Measurements from ENCODE around the gene USP49. TPM values are rescaled to one million over a fixed set of nuclear protein-coding genes. Genes with fewer than 3 reads are reported as not detected.

The USP49 gene
- total RNA-seq, 2 experiments from 2014 or later = 9.0 to 17.8 TPM

DNA sequence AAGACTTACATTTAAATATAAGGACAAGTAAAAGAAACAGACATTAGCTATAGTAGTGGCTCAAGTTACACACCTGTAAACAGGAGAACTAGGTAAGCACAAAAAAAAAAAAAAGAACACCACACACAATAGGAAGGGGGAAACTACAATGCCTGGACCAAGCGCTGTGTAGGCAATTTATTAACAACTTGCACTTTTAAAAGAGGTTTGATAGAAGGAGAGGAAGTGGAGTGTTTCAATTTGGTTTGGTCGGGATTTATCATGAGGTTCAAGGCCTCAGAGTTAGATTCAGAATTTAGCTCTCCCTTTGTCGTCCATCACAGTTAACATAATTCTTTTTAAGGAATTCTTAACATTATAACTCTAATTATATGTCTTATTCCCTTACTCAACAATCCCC lies 1.1 kb upstream of the USP49 start:
- DNase-seq (ENCODE audit: low spot score) = no peak
- Histone ChIP-seq H4K20me1 (ENCODE audit: insufficient read depth, low read length) (no peaks in the 10 kb centered on the region), H3K4me1 (ENCODE audit: insufficient read depth, low read length, poor library complexity, severe bottlenecking) (peaks cover 29% of the 10 kb centered on the region), H3K27ac (ENCODE audit: low read depth, low read length, poor library complexity, severe bottlenecking) (peak overlapping the region; percentile 83), H3K4me2 (ENCODE audit: low read length) (peak overlapping the region; percentile 92), H3K79me2 (ENCODE audit: insufficient read depth, low read depth, low read length) (peaks cover 17% of the 10 kb centered on the region; the same call in 1 of the 2 replicates), H2AFZ (ENCODE audit: low read length) (peak overlapping the region; percentile 86; the same call in 1 of the 2 replicates), H3K9me3 (ENCODE audit: low read length) (no peaks in the 10 kb centered on the region), H3K9me2 (ENCODE audit: insufficient read depth, low read length) (no peaks in the 10 kb centered on the region), H3K36me3 (ENCODE audit: insufficient read depth, low read length) (peaks cover 16% of the 10 kb centered on the region), H3K4me3 (ENCODE audit: low read depth, low read length, poor library complexity, severe bottlenecking) (peak overlapping the region; percentile 88)
- CTCF ChIA-PET (ENCODE audit: unreplicated experiment) = interaction anchor here (0.7 to 0.9 kb wide), 2 partner anchors 25 to 145 kb away, joined by 3 to 6 read pairs; partner anchors contain the start of genes BYSL and MED20
- TF ChIP-seq EZH2phosphoT487 (IDR thresholded peaks at IDR 0.05; ENCODE audit: borderline replicate concordance, low read depth, low read length) = no peak
- TF ChIP-seq, protein P1, sequence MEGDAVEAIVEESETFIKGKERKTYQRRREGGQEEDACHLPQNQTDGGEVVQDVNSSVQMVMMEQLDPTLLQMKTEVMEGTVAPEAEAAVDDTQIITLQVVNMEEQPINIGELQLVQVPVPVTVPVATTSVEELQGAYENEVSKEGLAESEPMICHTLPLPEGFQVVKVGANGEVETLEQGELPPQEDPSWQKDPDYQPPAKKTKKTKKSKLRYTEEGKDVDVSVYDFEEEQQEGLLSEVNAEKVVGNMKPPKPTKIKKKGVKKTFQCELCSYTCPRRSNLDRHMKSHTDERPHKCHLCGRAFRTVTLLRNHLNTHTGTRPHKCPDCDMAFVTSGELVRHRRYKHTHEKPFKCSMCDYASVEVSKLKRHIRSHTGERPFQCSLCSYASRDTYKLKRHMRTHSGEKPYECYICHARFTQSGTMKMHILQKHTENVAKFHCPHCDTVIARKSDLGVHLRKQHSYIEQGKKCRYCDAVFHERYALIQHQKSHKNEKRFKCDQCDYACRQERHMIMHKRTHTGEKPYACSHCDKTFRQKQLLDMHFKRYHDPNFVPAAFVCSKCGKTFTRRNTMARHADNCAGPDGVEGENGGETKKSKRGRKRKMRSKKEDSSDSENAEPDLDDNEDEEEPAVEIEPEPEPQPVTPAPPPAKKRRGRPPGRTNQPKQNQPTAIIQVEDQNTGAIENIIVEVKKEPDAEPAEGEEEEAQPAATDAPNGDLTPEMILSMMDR (conservative IDR thresholded peaks at IDR 0.05; ENCODE audit: low read length) = no peak
- TSS peak; percentile 95 for BruUV-seq (replicated peaks)
- intact Hi-C loops (cut with micrococcal nuclease; ENCODE audit: unreplicated experiment) = no loop called here
- POLR2A ChIA-PET = interaction anchor here (0.6 to 2.2 kb wide), 11 partner anchors 9 to 873 kb away, joined by 3 to 15 read pairs (median 4); partner anchors contain the start of genes BYSL and MED20

DNA sequence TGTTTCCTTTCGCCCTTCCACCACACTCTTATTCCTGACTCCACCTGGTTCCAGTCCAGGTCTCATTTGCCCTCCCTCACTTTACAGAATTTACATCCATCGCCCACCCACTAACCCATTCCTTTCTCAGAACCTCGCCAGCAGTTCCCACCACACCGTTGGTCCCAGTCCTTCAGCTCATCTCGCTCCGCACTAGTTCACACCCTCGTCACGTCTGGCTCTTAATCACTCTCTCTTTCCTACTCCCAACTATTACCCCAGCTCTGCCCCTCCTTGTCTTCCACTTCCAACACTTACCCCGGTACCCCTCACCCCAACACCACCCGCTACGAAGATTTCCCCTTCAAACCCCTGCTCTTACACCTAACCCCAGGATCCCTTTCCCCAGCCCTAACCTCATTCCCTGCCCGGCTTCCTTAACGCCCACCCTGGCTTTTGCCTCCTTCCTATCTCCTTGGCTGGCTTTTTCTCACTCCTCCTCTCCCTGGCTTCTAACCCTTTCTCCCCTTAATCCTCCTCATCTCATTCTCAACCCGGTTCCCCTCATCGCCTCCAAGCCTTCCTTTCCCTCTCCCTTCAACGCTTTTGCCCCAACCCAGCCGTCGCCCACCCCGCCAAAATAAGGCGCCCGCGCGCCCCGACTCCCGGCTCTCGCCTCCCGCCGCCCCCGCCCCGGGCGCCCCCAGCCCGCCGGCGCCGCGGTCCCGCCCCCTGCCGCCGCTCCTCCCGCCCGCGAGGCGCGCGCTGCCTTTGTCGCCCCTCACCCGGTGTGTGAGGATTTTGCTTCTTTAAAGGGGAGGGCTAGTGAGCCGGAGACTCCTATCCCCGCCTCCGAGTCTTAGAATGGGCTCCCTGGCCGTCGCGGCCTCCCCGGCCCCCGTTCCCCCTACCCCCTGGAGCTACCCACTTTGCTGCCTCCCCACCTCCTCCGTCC lies 542 bp downstream of the USP49 start:
- Histone ChIP-seq H3K36me3 (ENCODE audit: insufficient read depth, low read length) (peaks cover 13% of the 10 kb centered on the region), H3K4me1 (ENCODE audit: insufficient read depth, low read length, poor library complexity, severe bottlenecking) (peaks cover 29% of the 10 kb centered on the region), H2AFZ (ENCODE audit: low read length) (peak overlapping the region; percentile 86), H3K4me2 (ENCODE audit: low read length) (peak overlapping the region; percentile 79), H3K79me2 (ENCODE audit: insufficient read depth, low read depth, low read length) (peaks cover 23% of the 10 kb centered on the region; the same call in 1 of the 2 replicates), H3K4me3 (ENCODE audit: low read depth, low read length, poor library complexity, severe bottlenecking) (peak overlapping the region; percentile 88), H3K9me3 (ENCODE audit: low read length) (no peaks in the 10 kb centered on the region), H4K20me1 (ENCODE audit: insufficient read depth, low read length) (no peaks in the 10 kb centered on the region), H3K27ac (ENCODE audit: low read depth, low read length, poor library complexity, severe bottlenecking) (peak overlapping the region; percentile 83), H3K9me2 (ENCODE audit: insufficient read depth, low read length) (no peaks in the 10 kb centered on the region)
- no peak for TF ChIP-seq EZH2phosphoT487 (IDR thresholded peaks at IDR 0.05; ENCODE audit: borderline replicate concordance, low read depth, low read length)
- TF ChIP-seq, protein P1 (conservative IDR thresholded peaks at IDR 0.05; ENCODE audit: low read length) = no peak
- ChIA-PET POLR2A (interaction anchor here (0.7 to 2.2 kb wide), 9 partner anchors 10 to 276 kb away, joined by 3 to 15 read pairs (median 3); partner anchors contain the start of genes BYSL and MED20), CTCF (ENCODE audit: unreplicated experiment) (interaction anchor here (0.5 to 1.2 kb wide), 8 partner anchors 27 to 1182 kb away, joined by 3 to 11 read pairs (median 3); partner anchors contain the start of genes BYSL and MED20)
- intact Hi-C loops (cut with micrococcal nuclease; ENCODE audit: unreplicated experiment) = loop anchor here (1.0 kb wide), 1 partner anchor 107 kb away; the partner anchor contains the start of gene TOMM6
- BruUV-seq (replicated peaks) = no TSS peak
- DNase-seq (ENCODE audit: low spot score) = no peak

Measured in OCI-LY7 (cell line).